Esophagus muscularis mucosa (tissue), 3 donors: ENCODE data around the gene TMEM60.

Experiments
- POLR2AphosphoS5 ChIP-seq, 2 donors: sonication (generic); formaldehyde crosslinking; IDR thresholded peaks; one replicate each; pipeline ENCODE4 v1.6.1; 2017; ENCODE audit warnings: antibody characterized with exemption in 2 of 2
- TF ChIP-seq, protein P1 (sequence below), 3 experiments: fragments of 200-600 bp in 2 of 3; fragments of 450-650 bp in 1 of 3; sonication (generic) in 2 of 3; IDR thresholded peaks; one replicate each; pipeline ENCODE4 v1.5.1; 2017 to 2019; ENCODE audit warnings: antibody characterized with exemption in 3 of 3, mild to moderate bottlenecking in 2 of 3, moderate library complexity in 1 of 3

DNA sequence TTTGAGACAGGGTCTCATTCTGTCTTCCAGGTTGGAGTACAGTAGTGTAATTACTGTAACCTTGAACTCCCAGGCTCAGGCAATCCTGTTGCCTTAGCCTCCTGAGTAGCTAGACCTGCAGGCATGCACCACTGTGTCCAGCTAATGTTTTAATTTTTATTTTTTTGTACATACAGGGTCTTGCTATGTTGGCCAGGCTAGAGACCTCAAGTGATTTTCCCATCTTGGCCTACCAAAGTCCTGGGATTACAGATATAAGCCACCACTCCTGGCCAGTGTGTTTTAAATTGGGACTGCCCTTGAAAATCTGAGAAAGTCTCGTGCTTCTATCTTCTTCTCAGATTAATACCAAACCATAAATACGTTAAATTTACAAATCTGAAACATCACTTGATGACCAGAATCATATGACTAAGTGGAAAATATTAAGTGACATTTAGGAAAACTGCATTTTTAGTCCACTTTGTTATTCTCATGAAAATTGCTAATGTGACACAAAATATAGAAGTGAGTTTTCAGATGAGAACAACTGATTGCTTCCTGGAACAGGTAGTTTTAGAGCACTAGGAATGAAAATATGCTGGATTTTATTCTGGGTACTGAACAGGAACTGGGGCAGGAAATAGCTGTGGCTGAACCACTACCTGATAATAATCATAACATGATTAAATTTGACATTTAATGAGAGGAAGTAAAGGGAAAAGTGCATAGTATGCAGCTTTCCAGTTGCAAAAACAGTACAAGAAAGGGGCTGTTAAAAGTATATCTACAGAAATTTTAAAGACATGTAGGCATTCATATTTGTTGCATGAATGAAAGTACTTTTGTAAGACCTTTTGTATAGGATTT is 4.5 kb upstream of the TMEM60 start:
- TF ChIP-seq, protein P1, sequence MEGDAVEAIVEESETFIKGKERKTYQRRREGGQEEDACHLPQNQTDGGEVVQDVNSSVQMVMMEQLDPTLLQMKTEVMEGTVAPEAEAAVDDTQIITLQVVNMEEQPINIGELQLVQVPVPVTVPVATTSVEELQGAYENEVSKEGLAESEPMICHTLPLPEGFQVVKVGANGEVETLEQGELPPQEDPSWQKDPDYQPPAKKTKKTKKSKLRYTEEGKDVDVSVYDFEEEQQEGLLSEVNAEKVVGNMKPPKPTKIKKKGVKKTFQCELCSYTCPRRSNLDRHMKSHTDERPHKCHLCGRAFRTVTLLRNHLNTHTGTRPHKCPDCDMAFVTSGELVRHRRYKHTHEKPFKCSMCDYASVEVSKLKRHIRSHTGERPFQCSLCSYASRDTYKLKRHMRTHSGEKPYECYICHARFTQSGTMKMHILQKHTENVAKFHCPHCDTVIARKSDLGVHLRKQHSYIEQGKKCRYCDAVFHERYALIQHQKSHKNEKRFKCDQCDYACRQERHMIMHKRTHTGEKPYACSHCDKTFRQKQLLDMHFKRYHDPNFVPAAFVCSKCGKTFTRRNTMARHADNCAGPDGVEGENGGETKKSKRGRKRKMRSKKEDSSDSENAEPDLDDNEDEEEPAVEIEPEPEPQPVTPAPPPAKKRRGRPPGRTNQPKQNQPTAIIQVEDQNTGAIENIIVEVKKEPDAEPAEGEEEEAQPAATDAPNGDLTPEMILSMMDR (IDR thresholded peaks at IDR 0.05): no peak
- TF ChIP-seq POLR2AphosphoS5 (IDR thresholded peaks at IDR 0.05): no peak
